GM12865 (cell line): ENCODE measurements around the gene PGC.

Experiments
- DNase-seq: peaks from one replicate; pipeline ENCODE4 v3.0.0; 2010; ENCODE audit warnings: low read depth
- H3K4me3 ChIP-seq: 2 replicates; pipeline ENCODE4 v1.5.1; 2011; ENCODE audit warnings: mild to moderate bottlenecking, low read depth, low read length, control low read depth
- CTCF ChIP-seq: IDR thresholded peaks from 2 replicates; pipeline ENCODE4 v1.5.1; 2011; ENCODE audit warnings: low read length, control low read depth, low read depth, inconsistent platforms; ENCODE audit not compliant: insufficient read depth; ENCODE audit errors: missing control alignments

The PGC gene

GRCh38 chr6:41736800-41737555, 10.2 kb downstream of the PGC start:
- TF ChIP-seq CTCF: no peak
- no peak overlapping the region for H3K4me3 ChIP-seq
- no peak for DNase-seq

- no peak for TF ChIP-seq CTCF
- DNase-seq: no peak
- no peak overlapping the region for H3K4me3 ChIP-seq
These were observed 10.9 kb downstream of the PGC start for GRCh38 chr6:41736186-41736733.

GRCh38 chr6:41735427-41736185, 11.6 kb downstream of the PGC start, which contains the start of gene TFEB:
Gene TFEB (minus strand): TSS chr6:41735608. CDS start chr6:41691213, 44,395 bp downstream.
- H3K4me3 ChIP-seq: peak within 1 kb of the TSS; percentile 83
- TF ChIP-seq CTCF: peak; percentile 90
- peak; percentile 93 for DNase-seq

GRCh38 chr6:41734666-41735426, 12.4 kb downstream of the PGC start:
- peak; percentile 92 for DNase-seq
- TF ChIP-seq CTCF: no peak
- H3K4me3 ChIP-seq: peak overlapping the region; percentile 83

- TF ChIP-seq CTCF: peak; percentile 5
- H3K4me3 ChIP-seq: peak overlapping the region; percentile 83
- peak; percentile 94 for DNase-seq
These were observed 13.2 kb downstream of the PGC start for GRCh38 chr6:41733707-41734665.

DNA sequence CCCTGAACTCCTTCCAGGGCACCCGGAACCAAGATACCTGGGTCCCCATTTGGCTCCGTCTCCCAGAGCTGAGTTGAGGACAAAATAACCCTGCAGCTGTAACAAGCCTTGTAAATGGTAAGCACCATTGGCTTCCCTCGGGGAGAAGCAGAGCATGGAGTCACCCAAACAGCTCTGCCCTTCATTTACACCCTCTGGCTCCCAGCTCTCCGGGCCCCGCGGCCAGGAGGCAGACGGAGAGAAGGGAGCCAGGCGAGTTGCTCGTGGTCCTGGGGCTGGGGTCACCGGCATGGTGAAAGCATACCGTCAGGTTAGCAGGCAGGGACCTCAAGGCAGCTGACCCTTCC, 13.9 kb downstream of the PGC start:
- TF ChIP-seq CTCF: no peak
- DNase-seq: no peak
- peak overlapping the region; percentile 83 for H3K4me3 ChIP-seq
